K562 (cell line): ENCODE measurements around the gene LRRC7. TPM values are rescaled to one million over a fixed set of nuclear protein-coding genes. Genes with fewer than 3 reads are reported as not detected.

Experiments
- ATAC-seq: fragments of 200-7000 bp; cut with Tn5 transposase; 3 replicates; pipeline ENCODE4 v1.9.1; 2020; ENCODE audit warnings: moderate library complexity
- BruUV-seq: library from RNA; stranded (reverse); fragments of 400-500 nt; replicated peaks from 2 replicates; lab custom pipeline; 2021; lab: Mats Ljungman, UMichigan
- CTCF ChIA-PET: fragments of 300-600 bp; formaldehyde crosslinking; extraction: SDS; loops from one replicate; lab custom pipeline; 2021; ENCODE audit warnings: low intra/inter-chr PET ratio; lab: Yijun Ruan, JAX
- POLR2A ChIA-PET: fragments of 300-600, 350-650 bp; sonication (Branson Sonifier 250); formaldehyde crosslinking; extraction: SDS; loops from one replicate; lab custom pipeline; 2021; ENCODE audit warnings: antibody characterized with exemption, inconsistent platforms; lab: Yijun Ruan, JAX
- DNase-seq, 4 experiments: peaks; one replicate each; pipeline versions ENCODE4 v3.0.0 to v3.0.0-alpha.2; 2011 to 2018; ENCODE audit warnings: low spot score in 3 of 4, mixed read lengths in 3 of 4; ENCODE audit errors: extremely low read depth in 1 of 4
- FAIRE-seq: peaks from 2 replicates; lab custom pipeline; 2011; peaks lifted over from hg19 to GRCh38; lab: Jason Lieb, UNC
- H2AFZ ChIP-seq: 2 replicates; pipeline ENCODE4 v1.6.0; 2011; ENCODE audit warnings: low read depth, low read length, control low read depth, inconsistent platforms
- H3K27ac ChIP-seq: fragments of 200-600 bp; 3 replicates; pipeline ENCODE4 v1.8.0; 2011; ENCODE audit warnings: low read depth, mild to moderate bottlenecking, control low read depth, inconsistent platforms, low read length, moderate library complexity, mixed read lengths; ENCODE audit errors: extremely low read depth
- H3K27me3 ChIP-seq, 2 experiments: fragments of 300-600 bp in 1 of 2; 2 replicates in 1 of 2; 3 replicates in 1 of 2; pipeline versions ENCODE4 v1.6.0 to v1.8.0; 2011; ENCODE audit warnings: inconsistent platforms in 2 of 2, low read length in 2 of 2, mild to moderate bottlenecking in 1 of 2, mixed read lengths in 1 of 2, moderate library complexity in 1 of 2; ENCODE audit not compliant: control insufficient read depth in 2 of 2, insufficient read depth in 2 of 2
- H3K36me3 ChIP-seq: fragments of 300-600 bp; 3 replicates; pipeline ENCODE4 v1.8.0; 2011; ENCODE audit warnings: mild to moderate bottlenecking, low read length, inconsistent platforms; ENCODE audit not compliant: control insufficient read depth, insufficient read depth
- H3K4me1 ChIP-seq, 2 experiments: fragments of 200-600 bp in 1 of 2; replicated peaks in 1 of 2; 2 replicates in 1 of 2; 3 replicates in 1 of 2; pipeline versions ENCODE4 v1.5.1 to v1.8.0; 2011; ENCODE audit warnings: inconsistent platforms in 2 of 2, low read length in 2 of 2, mild to moderate bottlenecking in 1 of 2, mixed read lengths in 1 of 2, moderate library complexity in 1 of 2; ENCODE audit not compliant: control insufficient read depth in 2 of 2, insufficient read depth in 2 of 2
- H3K4me2 ChIP-seq: 2 replicates; pipeline ENCODE4 v1.6.1; 2011; ENCODE audit warnings: low read length, control low read depth, inconsistent platforms, mixed read lengths; ENCODE audit not compliant: insufficient read depth
- H3K4me3 ChIP-seq: fragments of 200-600 bp; sonication (generic), shearing (Covaris generic); 2 replicates; pipeline ENCODE4 v1.5.1; 2016; ENCODE audit warnings: control low read depth, inconsistent platforms
- H3K79me2 ChIP-seq: fragments of 200-600 bp; 3 replicates; pipeline ENCODE4 v1.8.0; 2011; ENCODE audit warnings: low read length, inconsistent platforms; ENCODE audit not compliant: control insufficient read depth, insufficient read depth
- H3K9ac ChIP-seq, 2 experiments: 2 replicates each; pipeline versions ENCODE4 v1.6.0 to v1.6.1; 2011; ENCODE audit warnings: low read depth in 2 of 2, low read length in 2 of 2, control low read depth in 1 of 2, inconsistent platforms in 1 of 2, mild to moderate bottlenecking in 1 of 2, mixed read lengths in 1 of 2; ENCODE audit not compliant: insufficient read depth in 1 of 2
- H3K9me1 ChIP-seq: one replicate; pipeline ENCODE4 v1.6.0; 2011; ENCODE audit warnings: inconsistent platforms, mild to moderate bottlenecking, low read length, moderate library complexity; ENCODE audit not compliant: control insufficient read depth, insufficient read depth
- H3K9me3 ChIP-seq: replicated peaks from 2 replicates; pipeline ENCODE4 v1.5.1; 2011; ENCODE audit warnings: low read depth, low read length, inconsistent platforms; ENCODE audit not compliant: control insufficient read depth, insufficient read depth
- H4K20me1 ChIP-seq: replicated peaks from 2 replicates; pipeline ENCODE4 v1.6.1; 2011; ENCODE audit warnings: low read length, inconsistent platforms, mixed read lengths; ENCODE audit not compliant: control insufficient read depth, insufficient read depth
- C11orf30 ChIP-seq: fragments of 450-650 bp; IDR thresholded peaks from 2 replicates; pipeline ENCODE4 v1.6.1; 2016; ENCODE audit warnings: low read depth, mild to moderate bottlenecking
- COPS2 ChIP-seq: fragments of 450-650 bp; conservative IDR thresholded peaks from 2 replicates; pipeline ENCODE4 v1.6.1; 2016; ENCODE audit warnings: mild to moderate bottlenecking, moderate library complexity
- HDAC2 ChIP-seq: fragments of 450-650 bp; IDR thresholded peaks from 2 replicates; pipeline ENCODE4 v1.6.1; 2016; ENCODE audit warnings: mild to moderate bottlenecking
- MAFF ChIP-seq: IDR thresholded peaks from 2 replicates; pipeline ENCODE4 v1.6.1; 2012; ENCODE audit warnings: low read length, improper control_type of control experiment
- MAFG ChIP-seq: fragments of 450-650 bp; conservative IDR thresholded peaks from 2 replicates; pipeline ENCODE4 v1.6.1; 2016; ENCODE audit warnings: missing genetic modification characterization, missing compliant biosample characterization
- PREB ChIP-seq: sonication (generic); formaldehyde crosslinking; IDR thresholded peaks from 2 replicates; pipeline ENCODE4 v1.8.1; 2023; ENCODE audit warnings: mild to moderate bottlenecking, missing genetic modification reagents
- RAD51 ChIP-seq: fragments of 450-650 bp; IDR thresholded peaks from 2 replicates; pipeline ENCODE4 v1.7.1; 2016; ENCODE audit warnings: low read depth, mild to moderate bottlenecking, borderline replicate concordance
- ZNF280B ChIP-seq: fragments of 250-450 bp; sonication (Bioruptor Pico); IDR thresholded peaks from 2 replicates; pipeline ENCODE4 v1.5.1; 2021; ENCODE audit warnings: mild to moderate bottlenecking
- ZNF316 ChIP-seq: fragments of 450-650 bp; IDR thresholded peaks from 2 replicates; pipeline ENCODE4 v1.6.1; 2016
- in situ Hi-C: fragments of 300-500 bp; cut with MboI; formaldehyde crosslinking; loops from 4 replicates; pipeline ENCODE4 v1.15.0; 2018; ENCODE audit warnings: inconsistent platforms, mixed read lengths
- intact Hi-C: fragments of 100-400 bp; cut with micrococcal nuclease; formaldehyde crosslinking; loops from 2 replicates; pipeline ENCODE4 v1.14.2; 2022
- polyA plus RNA-seq, 8 experiments: library from polyadenylated mRNA; depleted of rRNA in 4 of 8; stranded (reverse) in 5 of 8; unstranded in 3 of 8; fragments of >200 nt; fragmentation: Nextera tagmentation in 2 of 8; fragmentation: Illumina TruSeq in 1 of 8; extraction: Ambion mirVana in 2 of 8; extraction: Trizol in 1 of 8; gene quantifications; 2 replicates each; pipeline versions ENCODE4 v1.2.1 to v1.2.3, GENCODE V29; 2011 to 2014; ENCODE audit warnings: inconsistent platforms in 1 of 8, missing spikeins in 1 of 8
- total RNA-seq, 7 experiments: library from RNA; depleted of rRNA in 6 of 7; stranded (reverse); fragments of >200 nt in 6 of 7; fragmentation: Illumina TruSeq in 2 of 7; extraction: Trizol in 2 of 7; gene quantifications; 2 replicates each; pipeline versions ENCODE4 v1.2.1 to v1.2.3, GENCODE V29; 2011 to 2021; ENCODE audit warnings: low replicate concordance in 1 of 7

The LRRC7 gene
- total and polyA plus RNA-seq, 9 of the 15 experiments (the other 6 are each of a cell fraction or from before 2014, with no cell fraction given): 0.09 to 0.94 (median 0.49) TPM

GRCh38 chr1:70063861-70064260, 496.1 kb downstream of the LRRC7 start:
- H3K9me1 ChIP-seq: no peaks in the 10 kb centered on the region
- H3K9ac ChIP-seq: no peak overlapping the region
- H3K4me2 ChIP-seq: no peak overlapping the region
- no peaks in the 10 kb centered on the region for H4K20me1 ChIP-seq
- BruUV-seq: no TSS peak
- no peak overlapping the region for H2AFZ ChIP-seq
- no peaks in the 10 kb centered on the region for H3K4me1 ChIP-seq
- no peaks in the 10 kb centered on the region for H3K79me2 ChIP-seq
- TF ChIP-seq MAFF: peak; percentile 64
- TF ChIP-seq MAFG: peak; percentile 52; the same call in 1 of the 2 replicates
- TF ChIP-seq ZNF316: peak; percentile 72
- no peak for TF ChIP-seq COPS2
- no peak for TF ChIP-seq HDAC2
- TF ChIP-seq ZNF280B (CRISPR knock-in tag): no peak
- TF ChIP-seq C11orf30: peak; percentile 52; the same call in 1 of the 2 replicates
- no peak for TF ChIP-seq PREB (CRISPR knock-in tag)
- no peak for TF ChIP-seq RAD51
- no peak for FAIRE-seq
- ChIA-PET POLR2A (interaction anchor here (0.5 to 1.3 kb wide), 3 partner anchors 9 to 21 kb away, joined by 3 to 6 read pairs (median 4); no protein-coding TSS in a partner anchor), CTCF (no interaction called here)
- no peak overlapping the region for H3K4me3 ChIP-seq
- intact Hi-C loops: no loop called here
- H3K27ac ChIP-seq: no peak overlapping the region
- no peaks in the 10 kb centered on the region for H3K27me3 ChIP-seq
- DNase-seq: no peak
- ATAC-seq: no peak
- in situ Hi-C loops: no loop called here
- H3K9me3 ChIP-seq: no peaks in the 10 kb centered on the region
- no peaks in the 10 kb centered on the region for H3K36me3 ChIP-seq
